SKM-1 treated with dmso at 0.1 percent for 144 hours (cell line): ENCODE measurements around the gene TRAPPC2.
"Not testable (repeated sequence)": the region's sequence is repeated elsewhere in the genome, so short reads cannot be mapped to it uniquely, and the experiment has no call there.

Experiments
- DNase-seq: peaks from one replicate; lab custom pipeline; 2025; ENCODE audit not compliant: unreplicated experiment; lab: John Stamatoyannopoulos, UW

The TRAPPC2 gene

DNA sequence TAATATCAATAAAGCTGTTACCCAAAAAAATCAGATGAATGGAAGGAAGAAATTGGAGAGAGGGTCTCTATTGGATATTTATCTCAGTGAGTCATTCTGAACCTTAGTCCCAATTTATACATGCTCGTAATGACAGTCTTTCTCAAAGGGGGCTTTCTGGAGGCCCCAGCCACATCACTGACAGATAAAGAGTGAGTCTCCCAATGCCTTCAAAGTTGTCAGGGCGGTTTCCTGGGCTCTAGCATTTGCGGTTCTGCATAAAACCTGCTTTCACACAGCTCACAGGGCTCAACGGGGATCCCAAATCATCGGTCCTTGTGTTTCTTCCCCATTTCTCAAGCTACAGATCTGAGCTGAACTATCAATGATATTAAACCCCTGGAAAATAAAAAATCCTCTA is 64.2 kb downstream of the TRAPPC2 start:
- DNase-seq, result no peak

DNA sequence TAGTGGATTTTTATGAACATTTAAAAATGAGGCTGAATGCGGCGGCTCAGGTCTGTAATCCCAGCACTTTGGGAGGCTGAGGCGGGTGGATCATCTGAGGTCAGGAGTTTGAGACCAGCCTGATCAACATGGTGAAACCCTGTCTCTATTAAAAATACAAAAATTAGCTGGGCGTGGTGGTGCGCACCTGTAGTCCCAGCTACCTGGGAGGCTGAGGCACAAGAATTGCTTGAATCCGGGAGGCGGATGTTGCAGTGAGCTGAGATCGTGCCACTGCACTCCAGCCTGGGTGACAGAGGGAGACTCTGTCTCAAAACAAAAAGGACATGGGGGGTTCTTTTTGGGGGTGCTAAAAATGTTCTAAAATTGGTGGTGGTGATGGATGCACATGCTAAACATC is 64.7 kb downstream of the TRAPPC2 start:
- not testable (repeated sequence) for DNase-seq

DNA sequence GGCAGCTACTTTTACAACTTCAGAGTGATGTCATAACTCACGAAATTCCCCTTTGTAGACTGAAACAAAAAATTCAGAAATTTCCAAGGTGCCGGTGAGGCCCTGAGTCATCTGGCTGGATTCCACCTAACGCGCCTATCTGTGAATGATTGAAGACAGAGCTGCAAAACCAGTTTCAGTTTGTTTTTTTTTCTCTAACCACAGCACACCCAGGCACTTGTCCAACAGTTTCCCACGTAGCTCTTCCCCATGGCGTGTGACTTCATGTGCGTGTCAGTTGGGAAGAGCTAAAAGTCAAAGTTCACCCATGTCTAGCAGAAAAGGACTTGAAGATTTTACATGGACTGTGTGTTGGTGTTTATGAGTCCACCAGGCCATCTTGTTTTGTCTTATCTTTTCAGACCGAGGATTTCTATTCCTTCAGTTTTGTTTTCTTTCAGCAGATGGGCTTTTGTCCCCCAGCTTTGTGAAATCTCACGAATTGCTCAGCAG is 65.1 kb downstream of the TRAPPC2 start:
- no peak for DNase-seq

DNA sequence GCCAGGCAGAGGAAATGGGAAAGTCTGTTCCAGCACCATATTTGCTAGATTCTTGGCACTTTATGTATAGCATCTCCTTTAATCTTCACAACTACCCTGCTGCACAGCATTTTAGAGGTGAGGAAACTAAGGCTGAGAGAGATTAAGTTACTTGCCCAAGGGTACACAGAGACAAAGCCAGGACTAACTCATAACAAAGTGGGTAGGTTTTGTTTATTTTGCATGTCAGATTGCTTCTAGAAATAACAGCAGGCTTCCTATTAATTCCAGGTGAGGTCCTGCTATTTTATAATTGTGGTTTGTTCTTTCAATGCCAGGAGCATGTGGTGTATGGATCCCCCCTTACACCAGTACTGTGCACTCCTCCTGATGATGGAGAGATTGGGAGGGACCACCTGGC is 66.5 kb downstream of the TRAPPC2 start:
- no peak for DNase-seq

DNA sequence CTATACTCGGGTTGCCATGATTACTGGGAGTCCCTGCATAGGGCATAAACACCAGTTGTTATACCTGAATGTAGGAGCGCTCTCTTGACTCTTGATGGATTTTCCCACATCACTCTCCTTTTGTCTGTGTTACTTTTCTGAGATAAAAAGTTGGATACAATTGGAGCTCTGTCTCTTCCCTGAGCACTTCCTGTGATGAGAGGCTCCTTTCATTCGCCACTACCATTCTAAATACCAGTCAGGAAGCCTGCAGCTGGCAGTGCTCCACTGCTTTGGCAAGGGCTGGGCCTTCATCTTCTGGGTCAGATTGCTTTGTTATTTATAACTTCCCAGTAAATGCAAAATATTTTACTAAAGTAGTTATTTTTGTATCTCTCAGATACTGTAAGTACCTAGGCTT is 67.6 kb downstream of the TRAPPC2 start:
- DNase-seq, result no peak

DNA sequence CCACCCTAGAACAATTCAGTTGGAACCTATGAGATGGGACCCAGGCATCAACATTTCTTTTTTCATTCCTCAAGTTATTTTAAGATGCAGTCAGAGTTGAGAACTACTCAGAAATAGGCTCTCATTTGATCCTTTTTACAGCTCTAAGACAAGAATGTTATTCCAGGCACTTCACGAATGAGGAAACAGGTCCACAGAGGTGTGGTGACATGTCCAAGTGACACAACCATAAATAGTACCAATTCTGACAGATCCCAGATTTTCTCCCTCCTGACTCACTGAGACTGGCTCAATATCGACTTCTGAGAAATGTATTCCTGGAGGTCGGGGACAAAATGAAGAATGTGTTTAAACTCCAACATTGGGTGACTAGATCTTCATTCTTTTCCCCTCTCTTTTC is 70.4 kb downstream of the TRAPPC2 start:
- DNase-seq, result no peak

DNA sequence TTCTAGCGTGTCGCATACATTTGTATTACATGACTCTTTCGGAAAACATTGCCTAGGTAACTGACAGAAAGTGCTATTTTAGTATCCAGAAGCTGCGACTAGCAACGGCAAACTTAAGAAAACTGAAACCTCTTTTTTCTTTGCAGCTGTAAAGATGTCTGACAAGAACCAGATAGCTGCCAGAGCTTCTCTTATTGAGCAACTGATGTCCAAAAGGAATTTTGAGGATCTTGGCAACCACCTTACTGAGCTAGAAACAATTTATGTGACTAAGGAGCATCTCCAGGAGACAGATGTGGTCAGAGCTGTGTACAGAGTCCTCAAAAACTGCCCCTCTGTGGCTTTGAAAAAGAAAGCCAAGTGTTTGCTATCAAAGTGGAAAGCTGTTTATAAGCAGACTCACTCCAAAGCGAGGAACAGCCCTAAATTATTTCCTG is 72.0 kb downstream of the TRAPPC2 start:
- no peak for DNase-seq
